Measurements from ENCODE around the gene ENOX1.
A peak's percentile ranks its signal among the peaks of the same experiment; 100 is the strongest.

The ENOX1 gene

DNA sequence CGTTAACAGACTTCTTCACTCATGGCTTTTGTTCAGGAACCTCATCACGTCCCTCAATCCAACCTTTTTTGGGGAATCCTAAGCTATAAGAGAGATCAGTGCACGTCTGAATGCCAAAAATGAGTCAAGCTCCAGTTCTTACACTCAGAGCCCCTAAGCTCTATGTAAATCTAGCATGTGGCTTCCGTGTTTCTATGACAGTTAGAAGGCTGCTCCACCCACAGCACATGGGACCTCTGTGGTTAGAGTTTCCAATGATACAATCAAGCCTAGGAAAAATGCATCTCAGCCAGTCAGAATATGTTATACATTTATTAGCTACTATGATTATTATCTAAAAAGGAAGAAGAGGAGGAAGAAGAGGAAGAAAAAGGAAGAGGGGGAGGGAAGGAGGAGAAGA, 135.9 kb downstream of the ENOX1 start:
- Histone ChIP-seq H3K36me3 (ENCODE audit: insufficient read depth, low read length) (no peaks in the 10 kb centered on the region), H3K27ac (no peak overlapping the region), H3K4me3 (no peak overlapping the region), H3K9ac (ENCODE audit: insufficient read length) (no peak overlapping the region), H3K9me3 (ENCODE audit: low read depth, low read length) (no peaks in the 10 kb centered on the region)
- no peak for DNase-seq (ENCODE audit: low read depth, low spot score)
- TF ChIP-seq FOXP2 (optimal IDR thresholded peaks at IDR 0.05; ENCODE audit: control extremely low read depth, extremely low read length, insufficient read depth) (no peak), EZH2 (IDR thresholded peaks at IDR 0.05) (no peak), POLR2AphosphoS5 (IDR thresholded peaks at IDR 0.05; ENCODE audit: borderline replicate concordance, low read depth, low read length) (no peak)

DNA sequence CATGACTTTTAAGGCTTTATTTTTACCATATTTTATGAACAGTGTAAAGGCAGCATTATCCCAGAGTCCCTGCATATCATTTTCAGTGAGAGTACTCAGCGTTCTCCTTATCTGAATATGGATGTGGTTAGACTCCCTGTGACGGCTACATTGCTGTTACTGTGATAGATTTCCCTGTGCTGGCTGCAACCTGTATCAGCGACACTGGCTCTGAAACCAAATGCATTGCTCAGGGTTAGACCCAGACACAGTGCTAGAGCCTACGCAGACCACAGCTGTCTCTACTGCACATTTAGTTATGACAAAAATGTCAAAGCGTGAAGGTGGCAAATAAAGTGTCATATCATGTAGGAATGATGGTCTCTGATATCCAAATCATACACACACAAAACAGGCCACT, 138.0 kb downstream of the ENOX1 start:
- H3K9ac ChIP-seq (ENCODE audit: insufficient read length): no peak overlapping the region
- H3K36me3 ChIP-seq (ENCODE audit: insufficient read depth, low read length): no peaks in the 10 kb centered on the region
- DNase-seq (ENCODE audit: low read depth, low spot score): no peak
- TF ChIP-seq FOXP2 (optimal IDR thresholded peaks at IDR 0.05; ENCODE audit: control extremely low read depth, extremely low read length, insufficient read depth) (no peak), EZH2 (IDR thresholded peaks at IDR 0.05) (no peak), POLR2AphosphoS5 (IDR thresholded peaks at IDR 0.05; ENCODE audit: borderline replicate concordance, low read depth, low read length) (no peak)
- no peak overlapping the region for H3K27ac ChIP-seq
- H3K9me3 ChIP-seq (ENCODE audit: low read depth, low read length): no peaks in the 10 kb centered on the region
- H3K4me3 ChIP-seq: no peak overlapping the region

DNA sequence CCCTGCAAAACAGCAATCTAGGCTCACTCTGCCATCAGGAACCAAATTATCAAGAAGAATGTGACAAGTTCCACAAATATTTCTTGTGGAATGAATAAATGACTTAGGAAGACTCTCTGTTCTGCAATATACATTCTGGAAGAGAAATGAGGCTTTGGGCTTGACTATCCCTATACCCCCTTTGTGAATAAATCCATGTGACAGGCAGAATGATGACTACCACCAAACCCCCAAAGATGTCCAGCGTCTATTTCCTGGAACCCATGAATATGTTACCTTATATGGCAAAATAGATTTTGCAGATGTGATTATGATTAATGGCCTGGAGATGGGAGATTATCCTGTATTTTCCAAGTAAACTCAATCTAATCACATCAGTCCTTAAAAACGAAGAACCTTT, 139.3 kb downstream of the ENOX1 start:
- no peak overlapping the region for H3K4me3 ChIP-seq
- no peak overlapping the region for H3K27ac ChIP-seq
- no peak for TF ChIP-seq FOXP2 (optimal IDR thresholded peaks at IDR 0.05; ENCODE audit: control extremely low read depth, extremely low read length, insufficient read depth)
- no peak for TF ChIP-seq POLR2AphosphoS5 (IDR thresholded peaks at IDR 0.05; ENCODE audit: borderline replicate concordance, low read depth, low read length)
- TF ChIP-seq EZH2 (IDR thresholded peaks at IDR 0.05): no peak
- no peak for DNase-seq (ENCODE audit: low read depth, low spot score)
- H3K9me3 ChIP-seq (ENCODE audit: low read depth, low read length): no peaks in the 10 kb centered on the region
- no peaks in the 10 kb centered on the region for H3K36me3 ChIP-seq (ENCODE audit: insufficient read depth, low read length)
- H3K9ac ChIP-seq (ENCODE audit: insufficient read length): no peak overlapping the region

DNA sequence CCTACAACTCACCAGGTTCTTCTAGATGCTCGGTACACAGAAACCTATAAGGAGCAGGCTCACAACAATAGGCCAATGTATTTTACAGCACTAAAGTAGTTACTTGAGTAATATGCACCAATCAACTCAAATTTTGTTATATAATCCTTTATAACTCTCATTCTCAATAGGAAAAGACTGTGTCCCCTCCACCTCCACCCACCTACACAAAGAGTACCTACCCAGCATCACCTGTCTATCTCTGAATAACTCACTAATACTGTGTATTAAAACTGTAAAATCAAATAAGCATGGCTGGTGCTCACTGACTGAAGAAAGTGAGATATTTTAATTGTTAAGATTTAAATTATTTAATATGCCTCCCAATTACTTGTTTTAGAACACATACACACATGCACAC, 146.3 kb downstream of the ENOX1 start:
- no peak overlapping the region for H3K9ac ChIP-seq (ENCODE audit: insufficient read length)
- H3K4me3 ChIP-seq: no peak overlapping the region
- no peaks in the 10 kb centered on the region for H3K9me3 ChIP-seq (ENCODE audit: low read depth, low read length)
- no peaks in the 10 kb centered on the region for H3K36me3 ChIP-seq (ENCODE audit: insufficient read depth, low read length)
- no peak for DNase-seq (ENCODE audit: low read depth, low spot score)
- TF ChIP-seq POLR2AphosphoS5 (IDR thresholded peaks at IDR 0.05; ENCODE audit: borderline replicate concordance, low read depth, low read length): no peak
- no peak for TF ChIP-seq FOXP2 (optimal IDR thresholded peaks at IDR 0.05; ENCODE audit: control extremely low read depth, extremely low read length, insufficient read depth)
- TF ChIP-seq EZH2 (IDR thresholded peaks at IDR 0.05): no peak
- no peak overlapping the region for H3K27ac ChIP-seq

DNA sequence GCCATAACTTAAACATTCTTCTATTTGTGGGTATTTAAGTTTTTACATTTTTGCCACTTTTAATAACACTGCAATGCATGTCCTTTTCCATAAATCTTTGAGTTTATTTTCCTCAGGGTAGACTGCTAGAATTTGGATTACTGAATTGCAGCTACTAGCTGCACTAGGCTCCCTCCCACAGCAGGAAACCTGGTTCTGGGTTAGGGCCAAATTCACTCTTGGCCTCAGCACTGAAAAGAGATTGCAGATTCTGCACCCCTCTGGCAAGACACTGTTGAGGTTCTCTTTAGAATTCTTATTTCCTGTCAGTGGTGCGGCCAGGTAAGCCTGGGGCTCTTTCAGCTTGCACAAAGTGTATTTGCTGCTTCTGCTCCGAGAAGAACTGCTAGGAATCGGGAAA, 155.7 kb downstream of the ENOX1 start:
- DNase-seq (ENCODE audit: low read depth, low spot score): no peak
- TF ChIP-seq FOXP2 (optimal IDR thresholded peaks at IDR 0.05; ENCODE audit: control extremely low read depth, extremely low read length, insufficient read depth) (no peak), EZH2 (IDR thresholded peaks at IDR 0.05) (no peak), POLR2AphosphoS5 (IDR thresholded peaks at IDR 0.05; ENCODE audit: borderline replicate concordance, low read depth, low read length) (no peak)
- no peaks in the 10 kb centered on the region for H3K9me3 ChIP-seq (ENCODE audit: low read depth, low read length)
- H3K36me3 ChIP-seq (ENCODE audit: insufficient read depth, low read length): no peaks in the 10 kb centered on the region
- peak overlapping the region; percentile 28 for H3K4me3 ChIP-seq
- H3K9ac ChIP-seq (ENCODE audit: insufficient read length): no peak overlapping the region
- no peak overlapping the region for H3K27ac ChIP-seq

DNA sequence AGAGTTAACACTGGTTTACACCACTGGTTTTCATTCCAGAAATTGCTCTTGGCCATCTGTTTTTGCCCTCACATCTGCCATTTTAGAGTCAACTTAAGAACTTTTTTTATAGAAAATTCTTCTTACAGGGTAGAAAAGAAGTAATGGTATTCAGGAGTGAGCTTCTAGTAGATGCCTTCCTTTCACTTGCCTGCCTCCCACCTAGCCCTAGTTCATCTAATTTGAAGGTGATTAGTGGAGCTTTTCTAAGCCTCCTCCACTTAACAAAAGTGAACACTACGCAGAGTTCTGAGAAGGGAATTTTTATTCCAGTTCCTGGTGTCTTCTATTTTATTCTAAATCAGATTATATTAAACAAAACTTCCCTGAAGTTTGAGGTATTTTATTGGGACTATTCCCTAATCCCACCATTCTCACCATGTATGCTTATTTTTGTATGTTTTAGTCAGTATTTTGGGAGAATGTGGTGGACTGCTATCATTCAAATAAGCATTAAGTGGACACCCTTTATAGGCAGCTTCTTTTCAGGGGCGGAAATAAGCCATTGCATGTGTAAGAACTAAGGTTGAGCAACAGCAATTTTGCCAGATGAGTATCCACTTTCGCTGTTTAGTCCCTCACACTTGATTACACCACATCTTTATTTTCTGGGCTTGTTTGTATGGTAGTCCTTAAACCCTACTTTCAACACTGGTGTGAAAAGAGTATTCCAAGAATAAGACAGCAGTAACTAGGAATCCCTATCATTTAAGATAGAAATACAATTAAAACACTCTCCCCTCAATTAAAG, 156.9 kb downstream of the ENOX1 start:
- TF ChIP-seq FOXP2 (optimal IDR thresholded peaks at IDR 0.05; ENCODE audit: control extremely low read depth, extremely low read length, insufficient read depth) (no peak), POLR2AphosphoS5 (IDR thresholded peaks at IDR 0.05; ENCODE audit: borderline replicate concordance, low read depth, low read length) (no peak), EZH2 (IDR thresholded peaks at IDR 0.05) (no peak)
- Histone ChIP-seq H3K36me3 (ENCODE audit: insufficient read depth, low read length) (no peaks in the 10 kb centered on the region), H3K4me3 (no peak overlapping the region), H3K9me3 (ENCODE audit: low read depth, low read length) (no peaks in the 10 kb centered on the region), H3K27ac (no peak overlapping the region), H3K9ac (ENCODE audit: insufficient read length) (no peak overlapping the region)
- no peak for DNase-seq (ENCODE audit: low read depth, low spot score)

DNA sequence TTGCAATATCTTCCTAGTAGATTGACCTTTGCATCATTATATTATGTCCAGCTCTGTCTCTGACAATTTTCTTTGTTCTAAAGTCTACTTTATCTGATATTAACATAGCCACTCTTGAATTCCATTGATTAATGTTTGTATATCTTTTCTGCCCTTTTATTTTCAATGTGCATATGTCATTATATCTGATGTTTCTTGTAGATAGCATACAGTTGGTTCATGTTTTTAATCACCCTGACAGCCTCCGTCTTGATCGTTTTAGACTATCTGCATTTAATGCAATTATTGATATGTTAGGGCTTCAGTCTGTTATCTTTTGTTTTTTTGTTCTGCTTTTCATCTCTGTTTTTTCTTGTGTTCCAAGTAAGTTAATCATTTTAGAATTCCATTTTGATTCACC, 159.8 kb downstream of the ENOX1 start:
- Histone ChIP-seq H3K9me3 (ENCODE audit: low read depth, low read length) (no peaks in the 10 kb centered on the region), H3K36me3 (ENCODE audit: insufficient read depth, low read length) (no peaks in the 10 kb centered on the region), H3K27ac (no peak overlapping the region), H3K4me3 (no peak overlapping the region), H3K9ac (ENCODE audit: insufficient read length) (no peak overlapping the region)
- no peak for TF ChIP-seq FOXP2 (optimal IDR thresholded peaks at IDR 0.05; ENCODE audit: control extremely low read depth, extremely low read length, insufficient read depth)
- TF ChIP-seq POLR2AphosphoS5 (IDR thresholded peaks at IDR 0.05; ENCODE audit: borderline replicate concordance, low read depth, low read length): no peak
- no peak for TF ChIP-seq EZH2 (IDR thresholded peaks at IDR 0.05)
- DNase-seq (ENCODE audit: low read depth, low spot score): no peak

DNA sequence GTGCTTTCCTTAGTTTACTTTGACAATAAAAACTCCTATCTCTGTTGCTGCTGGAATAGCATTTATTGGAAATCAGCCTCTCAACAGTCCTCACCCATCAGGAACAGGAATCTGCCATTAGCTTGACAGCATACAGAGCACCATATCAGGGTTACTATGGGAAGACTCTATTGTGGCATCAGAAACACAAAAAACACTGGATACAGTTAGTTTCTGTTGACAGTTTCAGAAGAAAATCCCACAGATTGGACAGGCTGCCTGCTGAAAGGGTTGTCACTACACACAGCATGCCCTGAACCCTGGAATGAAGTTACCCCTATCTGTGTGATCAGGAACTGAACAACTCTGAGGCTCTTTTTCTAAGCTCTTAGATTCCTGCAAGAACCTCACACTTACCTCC, 172.7 kb downstream of the ENOX1 start:
- Histone ChIP-seq H3K36me3 (ENCODE audit: insufficient read depth, low read length) (no peaks in the 10 kb centered on the region), H3K9me3 (ENCODE audit: low read depth, low read length) (no peaks in the 10 kb centered on the region), H3K27ac (no peak overlapping the region), H3K9ac (ENCODE audit: insufficient read length) (no peak overlapping the region), H3K4me3 (no peak overlapping the region)
- TF ChIP-seq FOXP2 (optimal IDR thresholded peaks at IDR 0.05; ENCODE audit: control extremely low read depth, extremely low read length, insufficient read depth): no peak
- no peak for TF ChIP-seq EZH2 (IDR thresholded peaks at IDR 0.05)
- no peak for TF ChIP-seq POLR2AphosphoS5 (IDR thresholded peaks at IDR 0.05; ENCODE audit: borderline replicate concordance, low read depth, low read length)
- no peak for DNase-seq (ENCODE audit: low read depth, low spot score)

Measured in SK-N-MC (cell line).